ENCODE measurements around the gene IL22RA1.

Gene IL22RA1

DNA sequence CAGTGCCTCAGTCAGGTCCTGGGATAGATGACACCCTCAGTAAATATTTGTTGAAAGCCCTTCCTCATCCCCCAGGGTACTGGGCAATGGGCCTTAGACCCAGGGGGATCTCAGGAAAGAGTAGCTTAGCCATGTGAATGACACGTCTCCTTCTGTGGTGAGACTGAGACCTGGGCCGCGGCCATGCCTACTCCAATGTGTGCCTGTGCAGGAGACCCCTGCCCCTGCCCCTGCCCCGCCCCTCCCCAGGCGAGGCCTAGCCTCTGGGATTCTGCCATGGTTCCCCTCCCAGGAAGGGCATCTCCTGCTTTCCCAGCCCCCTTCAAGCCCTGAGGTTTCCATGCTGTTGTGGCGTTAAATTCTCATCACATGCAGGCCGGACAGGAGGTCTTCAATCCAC, 38.1 kb downstream of the IL22RA1 start:
- no peak overlapping the region for H3K27ac ChIP-seq (ENCODE audit: low read length)
- peaks cover 11% of the 10 kb centered on the region for H3K4me1 ChIP-seq (ENCODE audit: control insufficient read depth, insufficient read depth, low read length)

DNA sequence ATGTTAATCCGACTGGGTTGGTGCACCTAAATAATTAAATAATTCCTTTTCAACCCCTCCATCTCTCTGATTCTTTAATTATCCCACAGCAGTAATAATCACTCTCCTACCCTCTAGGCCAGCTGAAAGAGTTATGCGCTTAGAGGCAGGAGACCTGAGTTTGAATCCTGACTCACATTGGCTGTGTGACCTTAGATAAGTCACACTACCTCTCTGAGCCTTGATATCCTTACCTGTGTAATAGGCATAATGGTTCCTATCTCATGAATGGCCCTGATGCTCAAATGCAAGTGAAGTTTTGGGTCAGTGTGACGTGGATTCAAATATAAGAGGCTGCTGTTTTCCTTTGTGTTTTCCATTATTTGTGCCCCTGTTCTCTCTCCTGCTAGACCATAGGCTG, 39.1 kb downstream of the IL22RA1 start:
- Histone ChIP-seq H3K4me3 (ENCODE audit: low read length in 2 of 2) (no peak overlapping the region), H3K9ac (ENCODE audit: low read length in 2 of 2) (no peak overlapping the region), H3K27me3 (ENCODE audit: control insufficient read depth in 1 of 2, insufficient read depth in 2 of 2, low read length in 2 of 2) (no peaks in the 10 kb centered on the region), H3K36me3 (ENCODE audit: control insufficient read depth in 2 of 2, insufficient read depth in 2 of 2, low read length in 2 of 2) (no peaks in the 10 kb centered on the region), H3K4me1 (ENCODE audit: control insufficient read depth, insufficient read depth, low read length) (peaks cover 11% of the 10 kb centered on the region), H3K9me3 (ENCODE audit: control insufficient read depth in 2 of 2, low read length in 2 of 2) (no peaks in the 10 kb centered on the region), H3K27ac (ENCODE audit: low read length) (no peak overlapping the region)

More for the DNA sequence above, 38.1 kb downstream of the IL22RA1 start:
- Histone ChIP-seq H3K9me3 (ENCODE audit: control insufficient read depth in 2 of 2, low read length in 2 of 2) (no peaks in the 10 kb centered on the region), H3K27me3 (ENCODE audit: control insufficient read depth in 1 of 2, insufficient read depth in 2 of 2, low read length in 2 of 2) (no peaks in the 10 kb centered on the region), H3K9ac (ENCODE audit: low read length in 2 of 2) (no peak overlapping the region), H3K4me3 (ENCODE audit: low read length in 2 of 2) (no peak overlapping the region), H3K36me3 (ENCODE audit: control insufficient read depth in 2 of 2, insufficient read depth in 2 of 2, low read length in 2 of 2) (no peaks in the 10 kb centered on the region)

DNA sequence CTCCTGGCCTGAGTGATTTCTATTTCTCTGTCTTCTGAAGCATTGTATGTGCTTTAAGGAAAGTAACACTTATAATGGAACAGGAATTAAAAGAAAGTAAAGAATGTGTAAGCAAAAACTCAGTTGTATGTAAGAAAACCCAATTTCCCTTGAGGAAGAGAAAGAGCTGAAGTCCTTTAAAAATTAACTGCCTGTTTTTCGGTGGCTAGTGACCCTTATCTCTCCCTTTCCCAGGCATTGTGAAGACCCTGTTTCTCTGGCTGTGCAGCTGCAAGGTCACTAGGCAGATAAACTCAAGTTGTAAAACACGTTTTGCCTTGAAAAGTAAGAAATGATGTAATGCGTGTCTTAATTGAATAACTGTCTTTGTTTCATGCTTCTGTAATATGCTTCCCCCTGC, 39.5 kb downstream of the IL22RA1 start:
- no peak overlapping the region for H3K9ac ChIP-seq (ENCODE audit: low read length in 2 of 2)
- no peaks in the 10 kb centered on the region for H3K36me3 ChIP-seq (ENCODE audit: control insufficient read depth in 2 of 2, insufficient read depth in 2 of 2, low read length in 2 of 2)
- H3K4me1 ChIP-seq (ENCODE audit: control insufficient read depth, insufficient read depth, low read length): peaks cover 11% of the 10 kb centered on the region
- no peak overlapping the region for H3K27ac ChIP-seq (ENCODE audit: low read length)
- no peaks in the 10 kb centered on the region for H3K27me3 ChIP-seq (ENCODE audit: control insufficient read depth in 1 of 2, insufficient read depth in 2 of 2, low read length in 2 of 2)
- no peak overlapping the region for H3K4me3 ChIP-seq (ENCODE audit: low read length in 2 of 2)
- no peaks in the 10 kb centered on the region for H3K9me3 ChIP-seq (ENCODE audit: control insufficient read depth in 2 of 2, low read length in 2 of 2)

DNA sequence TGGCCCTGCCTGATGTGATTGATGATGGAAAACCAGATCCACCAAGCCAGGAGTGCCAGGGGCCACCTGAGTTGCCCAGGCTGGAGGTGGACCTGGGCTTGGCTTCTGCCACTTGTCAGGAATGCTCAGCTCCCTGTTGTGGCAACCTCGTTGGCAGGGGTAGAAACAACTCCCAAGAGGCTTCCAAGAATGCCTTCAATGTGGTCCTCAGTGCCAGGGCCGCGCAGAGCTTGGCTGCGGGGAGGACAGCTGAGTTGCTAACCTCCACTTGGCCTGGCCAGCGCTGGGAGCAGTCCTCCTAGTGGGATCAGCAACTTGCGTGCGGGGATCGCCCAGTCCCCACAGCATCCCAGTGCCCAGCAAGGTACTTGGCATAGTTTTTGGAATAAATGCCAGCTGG, 40.0 kb downstream of the IL22RA1 start:
- no peaks in the 10 kb centered on the region for H3K9me3 ChIP-seq (ENCODE audit: control insufficient read depth in 2 of 2, low read length in 2 of 2)
- H3K4me3 ChIP-seq (ENCODE audit: low read length in 2 of 2): no peak overlapping the region
- no peaks in the 10 kb centered on the region for H3K27me3 ChIP-seq (ENCODE audit: control insufficient read depth in 1 of 2, insufficient read depth in 2 of 2, low read length in 2 of 2)
- H3K27ac ChIP-seq (ENCODE audit: low read length): no peak overlapping the region
- H3K4me1 ChIP-seq (ENCODE audit: control insufficient read depth, insufficient read depth, low read length): peaks cover 11% of the 10 kb centered on the region
- no peaks in the 10 kb centered on the region for H3K36me3 ChIP-seq (ENCODE audit: control insufficient read depth in 2 of 2, insufficient read depth in 2 of 2, low read length in 2 of 2)
- H3K9ac ChIP-seq (ENCODE audit: low read length in 2 of 2): no peak overlapping the region

DNA sequence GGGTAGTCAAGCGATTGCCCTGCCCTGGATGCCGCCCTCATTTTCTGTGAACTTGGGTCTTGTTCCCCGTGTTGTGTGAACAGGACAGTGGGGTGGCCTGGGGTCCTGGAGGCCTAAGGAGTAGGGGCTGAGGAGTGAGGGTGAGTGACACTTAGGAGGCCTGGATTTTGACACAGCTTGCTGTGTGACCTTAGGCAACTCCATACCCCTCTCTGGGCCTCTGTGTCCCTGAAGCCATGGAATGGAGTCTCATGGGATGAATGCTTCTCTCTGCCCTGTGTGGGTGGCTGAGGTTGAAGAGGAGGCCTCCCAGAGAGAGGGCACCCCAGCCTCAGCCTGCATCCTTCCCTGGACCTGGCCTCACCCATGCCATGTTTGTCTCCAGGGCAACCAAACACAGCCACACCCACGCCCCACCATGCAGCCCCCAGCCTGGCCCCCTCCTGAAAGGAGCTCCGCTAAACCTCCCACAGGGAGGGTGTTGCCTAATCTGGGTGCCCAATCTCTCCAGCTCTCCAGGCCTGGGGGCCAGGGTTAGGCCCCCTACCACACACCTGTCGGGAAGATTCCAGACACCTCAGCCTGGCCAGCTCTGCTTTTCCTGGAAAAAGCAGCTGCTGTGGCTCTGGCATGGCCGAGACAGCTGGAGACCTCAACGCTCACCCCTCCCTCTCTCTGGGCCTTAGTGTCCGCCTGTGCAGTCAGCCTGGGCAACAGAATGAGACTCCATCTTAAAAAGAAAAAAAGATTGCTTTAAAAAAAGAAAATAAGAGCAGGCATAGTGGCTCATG, 40.9 kb downstream of the IL22RA1 start:
- Histone ChIP-seq H3K4me1 (ENCODE audit: control insufficient read depth, insufficient read depth, low read length) (peaks cover 11% of the 10 kb centered on the region), H3K36me3 (ENCODE audit: control insufficient read depth in 2 of 2, insufficient read depth in 2 of 2, low read length in 2 of 2) (no peaks in the 10 kb centered on the region), H3K27me3 (ENCODE audit: control insufficient read depth in 1 of 2, insufficient read depth in 2 of 2, low read length in 2 of 2) (no peaks in the 10 kb centered on the region), H3K27ac (ENCODE audit: low read length) (no peak overlapping the region), H3K9me3 (ENCODE audit: control insufficient read depth in 2 of 2, low read length in 2 of 2) (no peaks in the 10 kb centered on the region), H3K4me3 (ENCODE audit: low read length in 2 of 2) (no peak overlapping the region), H3K9ac (ENCODE audit: low read length in 2 of 2) (no peak overlapping the region)

DNA sequence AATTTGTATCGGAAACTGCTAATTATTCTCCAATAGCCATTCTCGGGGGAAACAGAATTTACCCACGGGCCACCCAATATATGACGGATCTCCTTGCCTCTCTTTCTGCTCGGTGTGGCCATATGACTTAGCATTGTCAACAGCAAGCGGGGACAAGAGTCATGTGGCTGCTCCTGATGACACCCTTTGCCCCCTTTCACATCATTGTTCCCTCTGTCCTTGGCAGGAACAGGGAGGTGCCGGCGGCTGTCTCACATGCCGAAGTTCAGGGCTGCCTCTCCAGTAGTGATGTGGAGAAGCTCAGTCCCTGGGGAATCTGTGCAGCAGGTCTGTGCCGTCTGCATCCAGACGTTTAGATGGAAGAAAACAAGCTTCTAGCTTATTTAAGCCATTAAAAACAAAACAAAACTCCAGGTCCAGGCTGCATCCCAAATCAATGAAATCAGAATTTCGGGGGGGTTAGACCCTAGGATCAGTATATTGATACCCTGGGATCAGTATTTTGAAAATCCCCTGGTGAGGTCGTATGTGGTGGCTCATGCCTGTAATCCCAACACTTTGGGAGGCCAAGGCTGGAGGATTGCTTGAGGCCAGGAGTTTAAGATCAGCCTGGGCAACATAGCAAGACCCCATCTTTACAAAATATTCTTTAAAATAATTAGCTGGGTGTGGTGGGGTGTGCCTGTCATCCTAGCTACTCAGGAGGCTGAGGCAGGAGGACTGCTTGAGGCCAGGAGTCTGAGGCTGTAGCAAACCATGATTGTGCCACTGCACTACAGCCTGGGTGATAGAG, 41.8 kb downstream of the IL22RA1 start:
- Histone ChIP-seq H3K4me1 (ENCODE audit: control insufficient read depth, insufficient read depth, low read length) (peaks cover 11% of the 10 kb centered on the region), H3K9me3 (ENCODE audit: control insufficient read depth in 2 of 2, low read length in 2 of 2) (no peaks in the 10 kb centered on the region), H3K4me3 (ENCODE audit: low read length in 2 of 2) (no peak overlapping the region), H3K36me3 (ENCODE audit: control insufficient read depth in 2 of 2, insufficient read depth in 2 of 2, low read length in 2 of 2) (no peaks in the 10 kb centered on the region), H3K9ac (ENCODE audit: low read length in 2 of 2) (no peak overlapping the region), H3K27ac (ENCODE audit: low read length) (no peak overlapping the region), H3K27me3 (ENCODE audit: control insufficient read depth in 1 of 2, insufficient read depth in 2 of 2, low read length in 2 of 2) (no peaks in the 10 kb centered on the region)

DNA sequence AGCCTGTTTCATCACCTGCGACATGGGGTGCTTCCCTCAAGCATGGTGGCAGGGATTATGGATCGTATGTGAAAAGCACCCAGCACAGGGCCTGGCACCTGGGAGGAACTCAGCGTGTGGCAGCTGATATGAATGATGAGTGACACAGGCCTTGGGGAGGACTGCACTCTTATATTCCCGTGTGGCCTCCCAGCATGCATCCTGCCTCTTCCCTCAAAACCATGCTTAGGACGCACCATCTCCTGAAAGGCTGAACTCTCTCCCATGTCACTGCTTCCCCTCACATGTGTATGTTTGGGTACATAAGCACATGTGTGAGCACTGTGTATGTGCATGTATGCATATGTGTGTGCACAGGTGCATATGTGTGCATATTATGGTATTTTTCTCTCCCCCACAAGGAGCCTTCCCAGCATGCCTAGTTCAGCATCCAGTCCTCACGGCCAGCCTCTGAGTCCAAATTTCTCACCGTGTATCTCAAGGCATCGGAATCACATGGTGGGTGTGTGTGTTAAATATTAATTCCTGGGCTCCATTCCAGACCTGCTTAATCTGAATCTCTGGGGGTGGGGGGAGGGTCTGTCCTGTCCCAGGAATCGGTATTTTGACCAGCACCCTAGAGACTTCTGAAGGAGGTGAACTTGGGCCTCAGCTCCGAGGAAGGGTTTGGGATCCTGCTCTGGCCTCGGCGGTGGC, 43.8 kb downstream of the IL22RA1 start:
- Histone ChIP-seq H3K4me1 (ENCODE audit: control insufficient read depth, insufficient read depth, low read length) (peaks cover 11% of the 10 kb centered on the region), H3K4me3 (ENCODE audit: low read length in 2 of 2) (no peak overlapping the region), H3K9me3 (ENCODE audit: control insufficient read depth in 2 of 2, low read length in 2 of 2) (no peaks in the 10 kb centered on the region), H3K36me3 (ENCODE audit: control insufficient read depth in 2 of 2, insufficient read depth in 2 of 2, low read length in 2 of 2) (no peaks in the 10 kb centered on the region), H3K27me3 (ENCODE audit: control insufficient read depth in 1 of 2, insufficient read depth in 2 of 2, low read length in 2 of 2) (peaks cover 0 to 4% of the 10 kb centered on the region in 2 donors), H3K9ac (ENCODE audit: low read length in 2 of 2) (no peak overlapping the region), H3K27ac (ENCODE audit: low read length) (no peak overlapping the region)

DNA sequence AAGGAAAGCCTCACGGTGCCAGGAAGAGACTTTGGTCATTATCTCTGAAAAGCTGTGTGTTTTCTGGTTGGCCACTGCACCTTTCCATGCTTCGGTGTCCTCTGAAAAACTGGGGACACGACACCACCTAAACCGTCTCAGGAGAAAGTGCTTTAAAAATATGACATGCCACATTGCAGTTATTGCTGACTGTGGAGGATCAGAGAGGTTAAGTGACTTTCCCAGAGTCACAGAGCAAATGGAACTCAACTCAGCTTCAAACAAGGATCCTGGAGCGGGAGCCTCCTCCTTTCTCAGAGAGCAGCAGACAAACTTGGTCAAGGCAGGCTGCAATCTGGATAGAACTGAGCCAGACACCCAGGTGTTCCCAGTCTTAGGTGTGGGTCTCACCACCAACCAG, 44.8 kb downstream of the IL22RA1 start:
- no peaks in the 10 kb centered on the region for H3K9me3 ChIP-seq (ENCODE audit: control insufficient read depth in 2 of 2, low read length in 2 of 2)
- H3K4me1 ChIP-seq (ENCODE audit: control insufficient read depth, insufficient read depth, low read length): peaks cover 8% of the 10 kb centered on the region
- H3K9ac ChIP-seq (ENCODE audit: low read length in 2 of 2): no peak overlapping the region
- no peak overlapping the region for H3K4me3 ChIP-seq (ENCODE audit: low read length in 2 of 2)
- no peaks in the 10 kb centered on the region for H3K36me3 ChIP-seq (ENCODE audit: control insufficient read depth in 2 of 2, insufficient read depth in 2 of 2, low read length in 2 of 2)
- no peak overlapping the region for H3K27ac ChIP-seq (ENCODE audit: low read length)
- H3K27me3 ChIP-seq (ENCODE audit: control insufficient read depth in 1 of 2, insufficient read depth in 2 of 2, low read length in 2 of 2): peaks cover 0 to 4% of the 10 kb centered on the region in 2 donors

DNA sequence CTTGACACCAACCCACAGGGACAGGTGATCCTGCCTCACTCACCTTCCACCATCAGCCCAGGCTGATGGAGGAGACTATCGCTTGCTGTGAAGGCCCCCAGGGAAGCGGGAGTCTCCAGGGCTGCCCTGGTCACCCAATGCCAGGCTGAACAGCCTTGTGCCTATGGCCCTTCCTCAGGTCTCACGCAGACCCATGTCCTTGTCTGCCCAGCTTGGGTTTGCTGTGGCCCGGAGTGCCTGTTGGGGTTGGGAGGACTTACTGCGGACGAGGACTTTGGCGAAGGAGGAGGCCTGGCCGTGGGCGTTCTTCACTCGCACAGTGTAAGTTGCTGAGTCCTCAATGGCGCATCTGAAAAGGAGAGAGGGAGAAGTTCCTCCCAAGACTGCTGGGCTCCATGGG, 45.3 kb downstream of the IL22RA1 start:
- H3K9ac ChIP-seq (ENCODE audit: low read length in 2 of 2): no peak overlapping the region
- H3K36me3 ChIP-seq (ENCODE audit: control insufficient read depth in 2 of 2, insufficient read depth in 2 of 2, low read length in 2 of 2): no peaks in the 10 kb centered on the region
- peaks cover 0 to 4% of the 10 kb centered on the region in 2 donors for H3K27me3 ChIP-seq (ENCODE audit: control insufficient read depth in 1 of 2, insufficient read depth in 2 of 2, low read length in 2 of 2)
- H3K4me1 ChIP-seq (ENCODE audit: control insufficient read depth, insufficient read depth, low read length): peaks cover 3% of the 10 kb centered on the region
- H3K4me3 ChIP-seq (ENCODE audit: low read length in 2 of 2): no peak overlapping the region
- H3K9me3 ChIP-seq (ENCODE audit: control insufficient read depth in 2 of 2, low read length in 2 of 2): no peaks in the 10 kb centered on the region
- no peak overlapping the region for H3K27ac ChIP-seq (ENCODE audit: low read length)

DNA sequence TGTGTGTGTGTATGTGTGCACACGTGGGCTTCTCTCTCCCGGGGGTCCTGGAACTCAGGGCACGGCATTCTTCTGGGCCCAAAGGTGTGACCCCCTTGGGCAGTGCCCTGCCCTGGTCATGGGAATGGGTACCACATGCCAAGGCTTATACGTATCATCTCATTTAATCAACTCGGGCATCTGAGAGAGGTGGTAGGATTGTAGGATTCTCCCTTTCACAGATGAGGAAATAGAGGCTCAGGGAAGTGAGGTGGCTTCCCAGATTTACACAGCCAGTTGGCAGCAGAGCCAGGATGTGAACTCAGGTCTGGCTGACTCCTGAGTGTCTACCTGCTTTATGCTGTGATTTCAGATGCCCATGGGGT, 46.2 kb downstream of the IL22RA1 start:
- Histone ChIP-seq H3K4me1 (ENCODE audit: control insufficient read depth, insufficient read depth, low read length) (no peaks in the 10 kb centered on the region), H3K4me3 (ENCODE audit: low read length in 2 of 2) (no peak overlapping the region), H3K27ac (ENCODE audit: low read length) (no peak overlapping the region), H3K27me3 (ENCODE audit: control insufficient read depth in 1 of 2, insufficient read depth in 2 of 2, low read length in 2 of 2) (peaks cover 0 to 4% of the 10 kb centered on the region in 2 donors), H3K9ac (ENCODE audit: low read length in 2 of 2) (no peak overlapping the region), H3K9me3 (ENCODE audit: control insufficient read depth in 2 of 2, low read length in 2 of 2) (no peaks in the 10 kb centered on the region), H3K36me3 (ENCODE audit: control insufficient read depth in 2 of 2, insufficient read depth in 2 of 2, low read length in 2 of 2) (no peaks in the 10 kb centered on the region)

Data from stomach smooth muscle (tissue), 2 donors.